Activated naive CD4-positive, alpha-beta T cell treated with Interleukin-2 at 50 U/mL for 16 hours (primary cell): ENCODE results near the gene SERPINE3.

Experiments used
- DNase-seq: peaks from one replicate; pipeline ENCODE4 v3.0.0-alpha.2; 2020

Gene SERPINE3

DNA sequence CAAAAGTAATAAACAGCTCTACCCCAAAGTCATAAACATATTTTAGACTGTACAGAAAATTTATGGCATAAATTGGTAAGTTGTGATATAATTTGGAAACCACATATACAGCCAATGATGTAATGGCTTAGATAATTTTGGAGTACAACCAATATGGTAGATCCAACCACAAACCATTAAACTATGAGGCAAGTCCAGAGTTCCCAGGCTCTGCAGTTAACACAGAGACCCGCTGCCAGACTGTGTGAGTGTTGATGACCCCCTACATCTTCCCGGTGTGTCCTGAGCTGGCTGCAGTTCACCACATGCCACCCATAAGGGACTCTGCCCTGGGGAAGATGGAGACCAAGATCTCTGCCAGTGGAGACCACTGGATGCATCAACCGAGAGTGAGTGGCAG lies 9.9 kb upstream of the SERPINE3 start:
- no peak for DNase-seq

DNA sequence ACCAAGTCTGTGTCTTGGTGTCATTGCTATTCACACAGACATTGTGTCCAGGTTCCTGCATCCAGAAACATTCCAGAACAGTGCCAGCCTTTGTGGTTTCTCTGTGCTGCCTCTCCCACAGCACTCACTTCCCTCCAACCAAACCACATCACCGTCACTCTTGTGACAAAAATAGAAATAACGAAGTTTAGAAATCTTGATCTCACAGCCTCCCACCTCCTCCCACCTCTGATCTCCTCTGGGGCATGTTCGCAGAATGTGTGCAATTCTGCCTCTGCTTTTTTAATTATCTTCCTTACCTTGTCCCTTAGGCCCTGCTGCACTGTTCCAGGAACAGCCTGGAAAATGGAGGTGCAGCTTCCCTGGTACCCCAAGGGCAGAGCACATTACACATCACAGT lies 8.7 kb upstream of the SERPINE3 start:
- no peak for DNase-seq

DNA sequence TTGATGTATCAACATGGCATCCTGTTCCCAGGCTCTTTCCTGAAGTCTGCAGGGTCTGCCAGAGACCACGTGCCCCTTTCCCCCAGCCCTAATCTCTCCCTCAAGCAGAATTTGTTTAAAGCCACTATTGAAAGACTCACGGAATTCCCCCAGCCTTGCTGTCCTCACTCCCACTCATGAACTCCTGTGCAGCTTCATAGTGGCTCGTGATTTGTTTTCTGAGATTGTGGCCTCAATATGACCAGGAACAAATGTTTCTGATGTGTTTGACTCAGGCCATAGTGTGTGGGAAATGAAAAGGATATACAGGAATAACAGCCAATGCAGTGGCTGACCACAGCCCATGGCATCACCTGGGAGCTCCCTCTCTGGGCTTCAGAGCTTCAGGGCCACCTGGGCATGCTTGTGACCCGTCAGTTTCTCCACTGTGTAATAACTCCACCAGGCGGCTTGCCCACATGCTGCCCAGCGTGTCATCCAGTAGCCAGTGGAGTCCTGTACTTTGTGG lies 8.1 kb upstream of the SERPINE3 start:
- DNase-seq = no peak

DNA sequence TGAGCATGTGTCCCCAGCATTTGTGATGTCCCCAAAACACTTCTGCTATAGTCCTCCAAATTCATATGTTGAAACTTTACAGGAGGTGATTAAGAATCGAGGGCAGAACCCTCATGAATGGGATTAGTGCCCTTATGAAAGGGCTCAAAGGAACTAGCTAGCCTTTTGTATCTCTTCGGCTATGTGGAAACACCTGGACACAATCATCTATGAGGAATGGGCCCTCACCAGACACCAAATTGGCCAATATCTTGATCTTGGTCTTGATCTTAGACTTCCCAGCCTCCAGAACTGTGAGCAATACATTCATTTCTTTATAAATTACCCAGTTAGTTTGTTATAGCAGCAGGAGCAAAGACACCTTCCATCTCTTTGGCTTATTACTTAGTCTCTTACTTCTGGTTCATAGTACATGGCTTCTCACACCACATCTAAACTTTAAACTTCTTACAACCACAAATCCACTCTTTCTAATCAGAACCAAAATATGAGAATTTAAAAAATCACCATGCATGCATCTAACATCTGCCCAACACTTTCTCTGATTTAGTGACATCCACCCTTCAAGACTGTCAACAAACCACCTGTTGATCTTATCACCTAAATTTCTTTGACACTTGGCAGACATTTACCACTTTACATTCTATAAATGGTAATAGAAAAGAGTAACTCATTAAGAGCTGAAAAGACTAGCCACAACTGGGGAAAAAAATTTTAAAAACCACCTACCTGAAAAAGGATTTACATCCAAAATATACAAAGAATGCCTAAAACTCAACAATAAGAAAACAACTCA lies 6.7 kb upstream of the SERPINE3 start:
- DNase-seq = no peak

- DNase-seq = no peak
These were observed 6.1 kb upstream of the SERPINE3 start for GRCh38 chr13:51333421-51333820.

GRCh38 chr13:51333826-51334225 lies 5.7 kb upstream of the SERPINE3 start:
- DNase-seq = no peak

DNA sequence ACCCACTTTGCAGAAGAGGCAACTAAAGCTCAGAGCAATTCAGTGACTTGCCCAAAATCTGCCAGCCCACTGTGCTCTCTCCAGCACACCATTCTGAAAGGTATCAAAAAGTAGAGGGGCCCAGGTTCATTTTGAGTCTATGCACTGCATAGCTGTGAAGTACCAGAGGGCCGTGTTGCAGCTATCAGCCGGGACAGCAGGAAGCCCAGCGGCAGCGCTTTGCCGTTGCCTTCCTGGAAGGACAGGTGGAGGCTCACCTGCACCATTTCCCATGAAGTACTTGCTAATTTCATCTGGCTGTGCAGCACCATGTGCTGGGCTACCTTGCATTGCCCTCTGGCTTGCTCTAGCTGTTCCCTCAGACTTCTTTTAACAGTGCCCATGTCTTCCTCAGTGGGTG lies 2.7 kb upstream of the SERPINE3 start:
- no peak for DNase-seq

GRCh38 chr13:51339952-51340732 lies 651 bp downstream of the SERPINE3 start:
- DNase-seq = no peak

GRCh38 chr13:51341232-51341631 lies 1.7 kb downstream of the SERPINE3 start:
- DNase-seq = no peak

- DNase-seq = no peak
These were observed 2.3 kb downstream of the SERPINE3 start for GRCh38 chr13:51341791-51342190.

- DNase-seq = no peak
These were observed 3.2 kb downstream of the SERPINE3 start for GRCh38 chr13:51342706-51343105.

- DNase-seq = no peak
These were observed 4.0 kb downstream of the SERPINE3 start for GRCh38 chr13:51343475-51343874.

DNA sequence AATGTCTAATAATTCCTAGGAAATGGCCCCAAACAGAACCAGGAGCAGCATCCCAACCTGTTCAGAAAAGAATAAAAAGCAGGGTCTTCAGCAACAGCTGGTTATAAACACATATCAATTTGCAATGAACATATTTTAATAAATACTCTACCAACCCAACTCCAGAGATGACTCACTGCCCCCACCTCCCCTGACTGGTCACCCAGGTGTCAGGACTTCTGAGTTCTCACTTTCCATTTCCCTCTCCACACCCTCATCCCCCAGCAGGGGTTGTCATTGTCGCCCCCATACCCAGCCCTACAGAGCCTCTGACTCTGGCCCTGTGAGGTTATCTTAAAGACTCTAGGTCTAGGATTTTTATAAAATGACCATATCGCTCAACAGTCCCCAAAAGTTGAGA lies 6.9 kb downstream of the SERPINE3 start:
- DNase-seq = no peak

DNA sequence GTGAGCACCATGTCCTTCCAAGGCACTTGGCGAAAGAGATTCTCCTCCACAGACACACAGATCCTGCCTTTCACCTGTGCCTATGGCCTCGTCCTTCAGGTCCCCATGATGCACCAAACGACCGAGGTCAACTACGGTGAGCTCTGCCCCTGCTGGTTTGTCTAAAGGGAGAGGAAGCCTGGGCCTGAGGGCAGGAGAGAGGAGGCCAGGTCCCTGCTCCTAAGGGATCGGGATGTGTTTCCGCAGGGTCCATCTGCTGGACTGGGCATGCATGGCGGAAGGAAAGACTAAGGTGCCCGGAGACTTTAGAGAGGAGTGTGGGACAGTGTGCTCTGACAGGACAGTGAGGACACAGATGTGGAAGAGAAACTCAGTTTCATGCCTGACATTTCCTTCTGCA lies 7.6 kb downstream of the SERPINE3 start:
- no peak for DNase-seq

DNA sequence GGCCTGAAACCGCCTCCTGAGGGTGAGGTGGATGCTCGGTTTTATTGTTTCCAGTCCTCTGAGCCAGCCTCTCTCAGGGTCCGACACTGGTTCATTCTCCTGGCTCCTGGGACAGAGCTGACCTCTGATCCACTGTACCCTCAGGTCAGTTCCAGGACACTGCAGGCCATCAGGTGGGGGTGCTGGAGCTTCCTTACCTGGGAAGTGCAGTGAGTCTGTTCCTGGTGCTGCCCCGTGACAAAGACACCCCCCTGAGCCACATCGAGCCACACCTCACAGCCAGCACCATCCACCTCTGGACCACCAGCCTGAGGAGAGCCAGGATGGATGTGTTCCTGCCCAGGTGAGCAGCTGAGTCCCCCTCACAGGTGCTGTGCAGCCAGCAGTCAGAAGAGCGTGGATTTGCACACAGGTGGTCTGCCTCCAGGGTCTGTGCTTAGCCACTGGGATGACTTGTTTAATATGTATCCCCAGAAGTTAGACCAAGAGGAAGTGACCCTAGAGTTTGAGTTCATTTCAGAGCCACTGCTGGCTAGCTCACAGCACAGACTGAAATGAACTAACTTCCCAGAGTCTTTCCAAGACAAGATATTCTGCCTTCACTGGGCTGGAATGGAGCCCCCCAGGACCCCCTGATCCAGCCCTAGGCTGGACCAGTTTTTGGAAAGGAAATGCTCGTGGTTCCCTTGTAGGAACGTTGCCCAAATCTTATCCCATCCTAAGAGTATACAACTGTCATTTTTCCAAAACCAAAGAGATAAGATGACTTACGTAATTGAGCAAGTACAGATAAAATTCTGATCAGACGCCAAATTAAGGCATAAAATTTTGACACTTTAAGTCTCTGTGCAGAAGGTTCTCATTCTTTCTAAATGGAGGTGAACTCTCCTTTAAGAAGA lies 8.8 kb downstream of the SERPINE3 start:
- no peak for DNase-seq

DNA sequence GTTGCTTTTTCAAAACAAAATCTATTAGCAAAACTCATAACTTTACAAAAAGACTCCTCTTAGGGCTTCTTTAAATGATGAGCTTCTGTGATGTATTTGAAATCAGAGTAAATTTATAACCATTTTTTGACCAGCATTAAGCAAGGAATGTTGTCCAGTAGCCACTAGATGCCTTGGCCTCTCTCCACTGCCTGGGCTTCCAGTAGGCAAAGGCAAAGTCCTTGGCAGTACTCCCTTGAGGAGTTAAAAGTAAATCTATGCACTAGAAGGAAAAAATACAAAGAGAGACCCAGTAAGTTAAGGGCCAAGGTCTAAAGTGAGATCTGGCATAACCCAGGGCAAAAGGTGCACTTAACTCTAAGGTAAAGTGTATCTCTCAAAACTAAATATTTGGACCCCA lies 9.5 kb downstream of the SERPINE3 start:
- DNase-seq = no peak

- DNase-seq = no peak
These were observed 15.7 kb downstream of the SERPINE3 start for GRCh38 chr13:51355217-51355616.

DNA sequence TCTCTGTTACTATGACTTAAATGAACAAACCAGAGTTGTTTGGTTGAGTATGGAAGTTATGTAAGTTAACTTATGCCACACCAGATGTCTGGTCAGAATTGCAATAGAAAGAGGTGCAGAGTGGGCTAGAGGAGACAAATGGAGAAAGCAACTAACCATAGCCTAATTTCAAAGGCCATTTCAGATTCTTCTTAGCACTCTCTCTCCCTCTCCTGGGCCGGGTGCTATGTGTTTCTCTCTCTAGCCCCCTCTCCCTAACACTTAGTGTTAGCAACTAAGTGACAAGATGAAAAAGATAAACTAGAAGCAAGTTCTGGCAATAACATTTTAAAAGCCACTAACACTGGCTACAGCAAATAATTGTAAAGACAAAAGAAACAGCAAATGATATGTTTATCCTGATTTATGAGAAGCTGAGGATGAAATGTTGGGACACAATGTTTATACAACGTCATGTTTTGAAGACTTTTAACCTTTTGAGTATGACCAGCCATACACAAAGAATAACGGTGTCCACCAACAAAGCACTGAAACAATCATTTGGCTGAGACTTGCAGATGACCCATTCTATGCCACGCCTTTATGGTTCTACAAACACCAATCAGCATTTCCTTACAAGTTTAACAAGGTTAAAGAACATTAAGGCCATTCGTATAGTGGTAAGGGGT lies 18.6 kb downstream of the SERPINE3 start:
- DNase-seq = no peak

DNA sequence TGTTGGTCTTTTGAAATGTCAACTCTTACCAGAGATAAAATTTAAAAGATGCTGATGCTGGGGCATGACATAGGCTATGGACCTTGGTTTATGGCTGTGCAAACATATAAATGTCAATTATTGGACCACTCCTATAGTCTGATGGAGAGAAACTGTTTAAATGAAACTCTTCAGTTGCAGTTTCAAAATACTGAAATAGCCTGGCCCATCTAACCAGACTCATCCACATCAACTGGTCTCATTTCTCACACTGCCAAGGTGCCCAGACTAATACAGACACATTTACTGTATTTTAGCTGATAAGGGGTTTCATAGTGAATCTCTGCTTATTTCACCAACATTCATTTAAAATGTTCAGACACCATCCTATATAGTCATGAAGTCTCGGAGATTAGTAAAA lies 19.9 kb downstream of the SERPINE3 start:
- no peak for DNase-seq

GRCh38 chr13:51360489-51360888 lies 21.0 kb downstream of the SERPINE3 start:
- no peak for DNase-seq

GRCh38 chr13:51361106-51361505 lies 21.6 kb downstream of the SERPINE3 start:
- no peak for DNase-seq

- DNase-seq = no peak
These were observed 24.1 kb downstream of the SERPINE3 start for GRCh38 chr13:51363625-51364024.
